Measurements from ENCODE around the gene GRK5.

- TF ChIP-seq CTCF (IDR thresholded peaks at IDR 0.05; ENCODE audit: low read length) (no peak), EZH2phosphoT487 (IDR thresholded peaks at IDR 0.05; ENCODE audit: low read length) (no peak)
Measured at GRCh38 chr10:119423510-119424257, 216.3 kb downstream of the GRK5 start.

Data from MM.1S (cell line).